SIG-M5 treated with dmso at 0.1 percent for 504 hours (cell line): ENCODE results near the gene SDCBP2.

Source experiments
- DNase-seq: peaks from one replicate; lab custom pipeline; 2025; ENCODE audit not compliant: unreplicated experiment; lab: John Stamatoyannopoulos, UW

Gene SDCBP2

GRCh38 chr20:1315804-1316203 is 13.1 kb downstream of the SDCBP2 start:
- DNase-seq: no peak

- peak; percentile 22 for DNase-seq
Measured at GRCh38 chr20:1313236-1313964, 15.5 kb downstream of the SDCBP2 start.

- DNase-seq: no peak
Measured at GRCh38 chr20:1312904-1313235, 16.1 kb downstream of the SDCBP2 start.

DNA sequence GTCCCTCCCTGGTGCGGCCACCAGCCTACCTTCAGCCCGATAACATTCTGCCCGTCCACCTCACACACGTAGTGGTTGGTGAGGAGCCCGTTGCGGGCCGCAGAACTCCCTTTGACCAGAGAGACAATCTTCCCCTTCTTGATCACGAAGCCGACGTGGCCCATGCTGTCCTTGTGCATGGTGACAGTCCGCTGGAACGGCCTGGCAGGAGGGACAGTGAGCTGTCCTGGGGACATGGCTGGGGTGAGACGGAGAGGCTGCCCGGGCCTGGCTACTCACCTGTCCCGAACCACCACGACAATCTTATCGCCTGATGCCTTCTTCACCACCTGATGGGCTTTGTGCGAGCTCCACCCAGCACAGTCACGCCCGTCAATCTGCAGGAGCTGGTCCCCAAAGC is 16.6 kb downstream of the SDCBP2 start:
- no peak for DNase-seq

- DNase-seq: peak; percentile 27
Measured at GRCh38 chr20:1310506-1311190, 18.3 kb downstream of the SDCBP2 start.

GRCh38 chr20:1310071-1310470 is 18.9 kb downstream of the SDCBP2 start:
- DNase-seq: no peak

DNA sequence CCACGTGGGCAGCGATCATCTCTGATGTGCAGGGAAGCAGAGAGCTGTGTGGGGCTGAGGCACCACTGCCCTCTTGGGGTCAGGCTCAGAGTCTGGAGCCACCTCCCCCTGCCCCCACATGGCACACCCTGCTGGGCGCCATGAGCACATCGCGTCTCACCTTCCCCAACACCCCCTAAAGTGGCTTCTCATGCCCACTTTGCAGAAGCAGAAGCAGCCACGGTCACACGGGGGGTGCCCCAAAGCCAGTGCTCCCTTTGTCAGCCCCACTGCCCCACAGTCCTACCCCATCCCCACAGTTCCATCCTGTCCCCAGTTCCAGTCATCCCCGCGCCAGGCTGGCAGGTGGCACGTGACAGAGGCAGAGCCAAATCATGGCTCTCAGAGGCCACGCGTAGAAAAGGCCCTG is 19.5 kb downstream of the SDCBP2 start:
- DNase-seq: no peak

GRCh38 chr20:1308702-1309095 is 20.2 kb downstream of the SDCBP2 start:
- DNase-seq: no peak

- no peak for DNase-seq
Measured at GRCh38 chr20:1308067-1308701, 20.8 kb downstream of the SDCBP2 start.

DNA sequence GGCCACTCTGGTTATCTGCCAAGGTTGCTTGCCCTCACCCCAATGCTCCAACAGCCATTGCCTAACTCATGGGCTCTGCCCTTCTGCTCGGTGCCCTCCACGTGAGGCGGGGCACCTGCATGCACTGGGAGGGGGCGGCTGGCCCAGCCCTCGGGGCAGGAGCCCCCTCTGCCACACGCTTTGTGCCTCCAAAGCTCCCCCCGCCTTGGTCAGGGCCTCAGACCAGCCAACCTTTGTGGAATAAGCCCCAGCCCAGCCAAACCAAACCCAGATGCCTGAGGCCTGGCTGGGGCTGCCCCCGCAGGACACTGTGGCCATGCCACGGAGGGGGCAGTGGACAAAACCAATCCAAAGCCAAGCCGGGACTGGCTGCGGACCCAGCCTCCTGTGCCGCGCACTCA is 21.4 kb downstream of the SDCBP2 start:
- no peak for DNase-seq

GRCh38 chr20:1307171-1307570 is 21.8 kb downstream of the SDCBP2 start:
- DNase-seq: no peak

- no peak for DNase-seq
Measured at GRCh38 chr20:1306316-1307135, 22.4 kb downstream of the SDCBP2 start.

GRCh38 chr20:1305712-1306111 is 23.2 kb downstream of the SDCBP2 start:
- DNase-seq: no peak

GRCh38 chr20:1304710-1305515 is 24.0 kb downstream of the SDCBP2 start:
- DNase-seq: no peak

DNA sequence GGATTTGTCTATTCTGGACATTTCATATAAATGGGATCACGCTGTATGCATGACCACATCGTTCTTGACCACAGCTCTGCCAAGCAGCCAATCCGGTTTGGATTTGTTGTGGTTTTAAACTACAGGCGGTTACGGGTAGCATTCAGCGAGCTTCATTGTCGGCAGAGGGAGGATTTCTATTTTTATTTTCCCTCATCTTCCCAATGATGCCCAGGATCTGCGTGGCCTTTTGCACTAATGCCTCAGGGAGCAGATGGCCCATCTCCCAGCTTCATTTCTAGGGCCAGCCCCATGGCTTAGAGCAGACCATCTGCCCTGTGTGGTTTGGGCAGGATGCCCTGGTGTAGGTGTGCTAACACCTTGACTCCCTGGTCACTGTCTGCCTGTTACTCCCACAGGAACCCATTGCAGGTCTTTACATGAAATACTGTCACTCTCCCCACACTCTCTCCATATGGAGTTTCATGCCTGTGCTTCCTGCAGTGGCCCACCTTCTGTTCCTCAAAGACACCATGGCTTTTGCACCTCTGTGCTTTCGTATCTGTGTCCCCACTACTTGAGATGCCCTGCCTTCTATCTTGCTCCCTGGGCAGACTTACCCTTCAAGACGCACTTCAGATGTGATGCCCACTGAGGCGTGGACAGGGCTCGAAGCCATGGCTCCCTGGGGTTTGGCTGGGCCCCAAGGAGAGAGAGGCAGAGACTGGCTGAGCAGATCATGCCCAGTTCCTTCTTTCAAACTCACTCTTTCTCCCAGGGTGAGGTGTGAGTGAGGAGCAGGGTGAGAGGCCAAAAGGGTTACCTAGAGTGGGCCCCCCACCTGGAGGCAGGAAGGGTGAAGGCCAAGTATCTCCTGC is 26.0 kb downstream of the SDCBP2 start:
- no peak for DNase-seq

DNA sequence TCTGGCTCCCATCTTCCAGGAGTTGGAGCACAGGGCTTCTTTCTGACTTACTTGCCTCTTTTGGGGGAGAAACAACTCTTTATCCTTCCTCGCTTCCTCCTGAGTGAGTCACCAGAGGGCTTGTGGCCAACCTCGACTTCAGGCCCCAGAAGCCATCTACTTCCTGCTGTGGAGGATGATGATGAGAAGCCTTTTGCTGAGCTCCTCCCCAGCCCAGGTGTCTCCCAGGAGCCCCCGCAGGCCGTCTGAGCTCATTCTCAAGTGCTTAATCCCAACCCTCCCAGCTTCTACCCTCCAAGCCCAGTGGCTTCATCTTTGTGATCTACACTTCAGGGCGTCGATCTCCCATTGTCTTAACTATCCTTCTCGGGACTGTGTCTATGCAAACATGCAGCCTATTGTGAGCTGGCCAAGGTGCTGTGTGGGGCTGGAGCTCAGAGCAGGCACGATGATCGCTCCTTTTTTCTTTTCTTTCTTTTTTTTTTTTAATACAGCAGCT is 27.9 kb downstream of the SDCBP2 start:
- DNase-seq: peak; percentile 68

DNA sequence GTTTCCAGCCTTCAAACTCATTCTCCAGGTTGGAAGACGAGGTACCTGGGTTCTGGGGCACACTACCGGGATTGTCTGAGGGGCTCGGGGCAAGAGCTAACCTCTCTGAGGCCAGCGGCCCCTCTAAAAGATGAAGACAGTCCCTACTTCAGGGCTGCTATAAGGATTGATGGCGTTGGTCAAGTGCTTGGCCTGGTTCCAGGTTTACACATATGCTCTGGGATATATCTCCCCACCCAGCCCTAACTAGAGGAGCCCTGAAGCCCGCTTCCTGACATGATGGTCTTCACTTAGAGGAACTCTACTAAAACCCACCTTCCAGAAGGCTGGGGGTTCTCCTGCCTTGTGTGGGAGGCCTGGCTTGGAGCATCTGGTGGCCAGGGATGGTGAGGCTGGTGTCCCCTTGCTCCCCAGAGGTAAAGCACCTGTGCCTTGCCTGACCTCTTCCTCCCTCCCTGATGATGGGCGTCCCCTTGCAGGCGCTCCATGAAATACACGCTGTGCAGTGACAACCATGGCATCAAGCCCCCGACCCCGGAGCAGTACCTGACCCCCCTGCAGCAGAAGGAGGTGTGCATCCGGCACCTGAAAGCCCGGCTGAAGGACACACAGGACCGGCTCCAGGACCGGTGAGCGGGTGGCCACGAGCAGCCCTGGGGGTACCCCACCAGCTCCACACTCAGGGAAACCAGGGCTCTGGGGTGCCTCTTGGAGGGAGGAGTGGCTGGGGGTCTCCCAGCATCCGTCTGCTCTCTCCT is 28.7 kb downstream of the SDCBP2 start:
- no peak for DNase-seq

DNA sequence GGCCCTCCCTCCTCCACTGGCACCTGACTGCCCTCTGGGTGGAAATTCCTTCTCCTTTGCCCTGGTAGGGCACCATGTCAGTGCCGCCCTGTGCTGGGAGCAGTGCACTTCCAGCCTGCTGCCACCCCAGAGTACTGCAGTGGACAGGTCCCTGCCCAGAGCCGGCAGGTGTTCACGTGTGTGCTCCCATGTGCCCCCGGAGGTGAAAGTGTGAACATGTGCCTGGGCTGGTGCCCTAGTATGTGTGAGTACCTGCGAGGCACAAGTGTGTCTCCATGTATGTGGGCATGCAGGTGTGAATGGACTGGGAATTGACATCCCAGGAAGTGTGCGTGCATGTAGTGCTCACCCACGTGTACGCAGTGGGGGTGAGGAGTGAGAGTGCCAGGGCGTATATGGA is 29.4 kb downstream of the SDCBP2 start:
- peak; percentile 19 for DNase-seq
